GM12878 (cell line): ENCODE results near the gene A3GALT2. TPM values are rescaled to one million over a fixed set of nuclear protein-coding genes. Genes with fewer than 3 reads are reported as not detected.

Source experiments
- BHLHE40 ChIP-seq, 2 experiments: fragments of 450-650 bp in 1 of 2; IDR thresholded peaks; 2 replicates each; pipeline ENCODE4 v1.6.1; 2011 to 2017; ENCODE audit warnings: low read depth in 2 of 2, borderline replicate concordance in 1 of 2, improper control_type of control experiment in 1 of 2, low read length in 1 of 2, mild to moderate bottlenecking in 1 of 2
- CBFB ChIP-seq: IDR thresholded peaks from 2 replicates; pipeline ENCODE4 v1.6.1; 2016; ENCODE audit warnings: antibody characterized with exemption, low read depth
- CUX1 ChIP-seq: IDR thresholded peaks from 2 replicates; pipeline ENCODE4 v1.6.1; 2012; ENCODE audit warnings: improper control_type of control experiment, low read depth, low read length; ENCODE audit not compliant: insufficient replicate concordance
- HCFC1 ChIP-seq: fragments of 150-350 bp; IDR thresholded peaks from 2 replicates; pipeline ENCODE4 v1.6.1; 2014; ENCODE audit warnings: low read length
- NR2F1 ChIP-seq: fragments of 450-650 bp; conservative IDR thresholded peaks from 2 replicates; pipeline ENCODE4 v1.6.1; 2017; ENCODE audit warnings: mild to moderate bottlenecking
- POLR2A ChIP-seq: IDR thresholded peaks from 2 replicates; pipeline ENCODE4 v1.6.1; 2011; ENCODE audit warnings: low read depth, mild to moderate bottlenecking, low read length
- RFX5 ChIP-seq: IDR thresholded peaks from 2 replicates; pipeline ENCODE4 v1.6.1; 2011; ENCODE audit warnings: low read depth, low read length, improper control_type of control experiment
- ZBTB4 ChIP-seq: fragments of 450-650 bp; formaldehyde crosslinking; IDR thresholded peaks from 2 replicates; pipeline ENCODE4 v1.4.0; 2022; ENCODE audit warnings: mild to moderate bottlenecking, moderate library complexity
- polyA plus RNA-seq, 11 experiments: library from polyadenylated mRNA; depleted of rRNA in 4 of 11; unstranded in 6 of 11; stranded (reverse) in 5 of 11; fragments of >200 nt; fragmentation: Nextera tagmentation in 4 of 11; fragmentation: Illumina TruSeq in 1 of 11; extraction: Ambion mirVana in 4 of 11; extraction: Trizol in 1 of 11; gene quantifications; 1 replicate in 1 of 11; 2 replicates in 10 of 11; pipeline versions ENCODE4 v1.2.1 to v1.2.3, GENCODE V29; 2011 to 2016; ENCODE audit warnings: inconsistent platforms in 2 of 11, missing spikeins in 2 of 11, low read depth in 1 of 11
- total RNA-seq, 4 experiments: library from RNA; depleted of rRNA in 3 of 4; stranded (reverse); fragments of >200 nt in 3 of 4; fragmentation: Illumina TruSeq in 1 of 4; extraction: Trizol in 1 of 4; gene quantifications; 2 replicates each; pipeline versions ENCODE4 v1.2.1 to v1.2.3, GENCODE V29; 2013 to 2021
- TF ChIP-seq, protein P1 (sequence below): fragments of 450-650 bp; IDR thresholded peaks from 2 replicates; pipeline ENCODE4 v1.6.1; 2017; ENCODE audit warnings: mild to moderate bottlenecking
- TF ChIP-seq, protein P2 (sequence below): fragments of 450-650 bp; IDR thresholded peaks from 2 replicates; pipeline ENCODE4 v1.6.1; 2017; ENCODE audit warnings: antibody characterized with exemption, mild to moderate bottlenecking, moderate library complexity

A3GALT2 gene
- total and polyA plus RNA-seq, 10 of the 15 experiments (the other 5 are each of a cell fraction or from before 2014, with no cell fraction given): not detected

DNA sequence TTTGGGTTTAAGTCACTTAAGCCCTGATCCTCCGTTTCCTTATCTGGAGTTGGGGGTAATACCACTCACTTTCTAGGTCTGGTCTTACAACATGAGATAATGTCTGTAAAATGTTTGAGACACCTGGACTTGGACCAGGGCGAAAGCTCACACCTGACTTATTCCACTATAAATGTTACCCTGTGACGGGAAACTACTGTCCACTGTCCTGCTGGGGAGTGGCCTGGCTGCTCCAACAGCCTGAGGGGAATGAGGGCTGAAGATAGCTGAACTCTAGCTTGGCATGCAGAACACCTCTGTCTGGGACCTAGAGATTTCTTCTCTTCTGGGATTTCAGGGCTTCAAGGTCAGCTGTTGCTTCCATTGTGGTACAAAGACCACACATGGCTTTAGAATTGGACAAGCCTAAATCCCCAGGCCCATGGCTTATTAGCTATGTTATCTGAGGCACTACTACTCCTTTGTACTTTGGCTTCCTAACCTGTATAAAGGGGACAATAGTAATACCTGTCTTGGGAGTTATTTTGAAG lies 9.5 kb upstream of the A3GALT2 start (continued):
- no peak for TF ChIP-seq CUX1
- TF ChIP-seq POLR2A: no peak
- TF ChIP-seq BHLHE40 (IDR thresholded peaks at IDR 0.05; ENCODE audit: borderline replicate concordance in 1 of 2, low read depth in 2 of 2, low read length in 1 of 2): no peak
- TF ChIP-seq RFX5: no peak
- TF ChIP-seq, protein P1, sequence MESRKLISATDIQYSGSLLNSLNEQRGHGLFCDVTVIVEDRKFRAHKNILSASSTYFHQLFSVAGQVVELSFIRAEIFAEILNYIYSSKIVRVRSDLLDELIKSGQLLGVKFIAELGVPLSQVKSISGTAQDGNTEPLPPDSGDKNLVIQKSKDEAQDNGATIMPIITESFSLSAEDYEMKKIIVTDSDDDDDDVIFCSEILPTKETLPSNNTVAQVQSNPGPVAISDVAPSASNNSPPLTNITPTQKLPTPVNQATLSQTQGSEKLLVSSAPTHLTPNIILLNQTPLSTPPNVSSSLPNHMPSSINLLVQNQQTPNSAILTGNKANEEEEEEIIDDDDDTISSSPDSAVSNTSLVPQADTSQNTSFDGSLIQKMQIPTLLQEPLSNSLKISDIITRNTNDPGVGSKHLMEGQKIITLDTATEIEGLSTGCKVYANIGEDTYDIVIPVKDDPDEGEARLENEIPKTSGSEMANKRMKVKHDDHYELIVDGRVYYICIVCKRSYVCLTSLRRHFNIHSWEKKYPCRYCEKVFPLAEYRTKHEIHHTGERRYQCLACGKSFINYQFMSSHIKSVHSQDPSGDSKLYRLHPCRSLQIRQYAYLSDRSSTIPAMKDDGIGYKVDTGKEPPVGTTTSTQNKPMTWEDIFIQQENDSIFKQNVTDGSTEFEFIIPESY: no peak
- TF ChIP-seq HCFC1: no peak
- no peak for TF ChIP-seq NR2F1
- TF ChIP-seq CBFB: no peak
- no peak for TF ChIP-seq ZBTB4 (CRISPR knock-in tag)
- TF ChIP-seq, protein P2, sequence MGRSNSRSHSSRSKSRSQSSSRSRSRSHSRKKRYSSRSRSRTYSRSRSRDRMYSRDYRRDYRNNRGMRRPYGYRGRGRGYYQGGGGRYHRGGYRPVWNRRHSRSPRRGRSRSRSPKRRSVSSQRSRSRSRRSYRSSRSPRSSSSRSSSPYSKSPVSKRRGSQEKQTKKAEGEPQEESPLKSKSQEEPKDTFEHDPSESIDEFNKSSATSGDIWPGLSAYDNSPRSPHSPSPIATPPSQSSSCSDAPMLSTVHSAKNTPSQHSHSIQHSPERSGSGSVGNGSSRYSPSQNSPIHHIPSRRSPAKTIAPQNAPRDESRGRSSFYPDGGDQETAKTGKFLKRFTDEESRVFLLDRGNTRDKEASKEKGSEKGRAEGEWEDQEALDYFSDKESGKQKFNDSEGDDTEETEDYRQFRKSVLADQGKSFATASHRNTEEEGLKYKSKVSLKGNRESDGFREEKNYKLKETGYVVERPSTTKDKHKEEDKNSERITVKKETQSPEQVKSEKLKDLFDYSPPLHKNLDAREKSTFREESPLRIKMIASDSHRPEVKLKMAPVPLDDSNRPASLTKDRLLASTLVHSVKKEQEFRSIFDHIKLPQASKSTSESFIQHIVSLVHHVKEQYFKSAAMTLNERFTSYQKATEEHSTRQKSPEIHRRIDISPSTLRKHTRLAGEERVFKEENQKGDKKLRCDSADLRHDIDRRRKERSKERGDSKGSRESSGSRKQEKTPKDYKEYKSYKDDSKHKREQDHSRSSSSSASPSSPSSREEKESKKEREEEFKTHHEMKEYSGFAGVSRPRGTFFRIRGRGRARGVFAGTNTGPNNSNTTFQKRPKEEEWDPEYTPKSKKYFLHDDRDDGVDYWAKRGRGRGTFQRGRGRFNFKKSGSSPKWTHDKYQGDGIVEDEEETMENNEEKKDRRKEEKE: no peak
- TF ChIP-seq, all 136 proteins: peak for 0
